B cell (primary cell): ENCODE data around the gene KIAA1217.

Experiments
- EZH2 ChIP-seq: IDR thresholded peaks from 2 replicates; pipeline ENCODE4 v1.6.1; 2012; ENCODE audit warnings: borderline replicate concordance, low read depth, mild to moderate bottlenecking, moderate library complexity, low read length; ENCODE audit not compliant: insufficient read depth, poor library complexity, severe bottlenecking
- TF ChIP-seq, protein P1 (sequence below): fragments of 200-600 bp; IDR thresholded peaks from one replicate; pipeline ENCODE4 v1.8.0; 2022; ENCODE audit warnings: antibody characterized with exemption, mild to moderate bottlenecking

DNA sequence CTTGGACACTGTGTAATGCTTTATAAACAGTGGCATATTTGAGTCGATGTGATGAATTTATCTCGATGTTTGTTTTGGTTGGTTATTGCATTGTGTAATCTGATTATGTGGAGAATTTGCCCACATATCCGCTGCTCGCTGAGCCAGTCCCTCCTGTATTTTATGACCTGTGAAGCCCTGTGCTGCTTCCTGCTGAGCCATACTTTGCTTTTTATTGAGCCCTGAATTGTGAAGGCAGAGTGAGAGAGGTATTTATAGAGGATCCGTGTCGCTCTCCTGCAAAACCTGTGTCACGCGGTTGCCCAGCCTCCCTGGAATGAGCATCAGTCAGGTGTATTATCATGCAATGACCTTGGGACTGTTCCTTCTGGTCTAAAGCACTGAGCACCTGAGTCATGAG lies 261.1 kb downstream of the KIAA1217 start:
- TF ChIP-seq, protein P1, sequence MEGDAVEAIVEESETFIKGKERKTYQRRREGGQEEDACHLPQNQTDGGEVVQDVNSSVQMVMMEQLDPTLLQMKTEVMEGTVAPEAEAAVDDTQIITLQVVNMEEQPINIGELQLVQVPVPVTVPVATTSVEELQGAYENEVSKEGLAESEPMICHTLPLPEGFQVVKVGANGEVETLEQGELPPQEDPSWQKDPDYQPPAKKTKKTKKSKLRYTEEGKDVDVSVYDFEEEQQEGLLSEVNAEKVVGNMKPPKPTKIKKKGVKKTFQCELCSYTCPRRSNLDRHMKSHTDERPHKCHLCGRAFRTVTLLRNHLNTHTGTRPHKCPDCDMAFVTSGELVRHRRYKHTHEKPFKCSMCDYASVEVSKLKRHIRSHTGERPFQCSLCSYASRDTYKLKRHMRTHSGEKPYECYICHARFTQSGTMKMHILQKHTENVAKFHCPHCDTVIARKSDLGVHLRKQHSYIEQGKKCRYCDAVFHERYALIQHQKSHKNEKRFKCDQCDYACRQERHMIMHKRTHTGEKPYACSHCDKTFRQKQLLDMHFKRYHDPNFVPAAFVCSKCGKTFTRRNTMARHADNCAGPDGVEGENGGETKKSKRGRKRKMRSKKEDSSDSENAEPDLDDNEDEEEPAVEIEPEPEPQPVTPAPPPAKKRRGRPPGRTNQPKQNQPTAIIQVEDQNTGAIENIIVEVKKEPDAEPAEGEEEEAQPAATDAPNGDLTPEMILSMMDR: no peak
- TF ChIP-seq EZH2: no peak
